Measurements from ENCODE around the gene SCYL3. TPM values are rescaled to one million over a fixed set of nuclear protein-coding genes. Genes with fewer than 3 reads are reported as not detected.

SCYL3 gene
- polyA plus RNA-seq, 3 donors = 16.6 to 18.9 (median 18.5) TPM

DNA sequence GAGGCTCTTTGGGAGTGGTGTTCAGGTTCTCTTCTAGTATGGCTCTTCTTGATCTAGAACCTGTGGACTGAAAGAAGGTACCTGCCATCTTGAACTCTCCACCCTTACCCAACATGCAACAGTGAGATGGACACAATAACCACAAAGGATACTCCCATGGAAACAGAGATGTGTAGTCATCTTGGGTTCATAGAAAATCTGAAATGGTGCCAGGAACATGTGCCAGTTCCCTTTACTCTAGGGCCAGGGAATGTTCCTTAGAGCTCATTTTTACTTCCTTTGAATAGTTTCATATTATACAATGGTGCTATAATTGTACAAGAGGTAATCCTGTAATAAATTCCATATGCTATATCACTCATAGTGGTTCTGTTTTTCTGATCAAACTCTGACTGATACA is 13.2 kb upstream of the SCYL3 start:
- DNase-seq (ENCODE audit: extremely low read depth in 1 of 11, low read depth in 9 of 11, low spot score in 4 of 11) = no peak

DNA sequence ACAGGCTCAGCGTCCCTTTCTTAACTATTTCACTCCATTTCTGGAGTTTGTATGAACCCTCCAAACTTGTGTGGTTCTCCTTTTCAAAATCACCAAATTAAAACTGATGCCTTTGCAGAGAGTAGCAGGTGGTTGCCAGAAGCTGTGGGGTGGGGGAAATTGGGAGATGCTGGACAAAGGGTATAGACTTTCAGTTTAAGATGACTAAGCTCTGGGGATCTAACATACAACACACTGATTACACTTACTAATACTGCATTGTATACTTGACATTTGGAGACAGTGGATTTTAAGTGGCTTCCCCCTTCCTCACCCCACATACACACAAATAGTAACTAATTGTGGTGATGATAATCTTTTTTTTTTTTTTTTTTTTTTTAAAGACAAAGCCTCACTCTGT is 11.1 kb upstream of the SCYL3 start:
- no peak for DNase-seq (ENCODE audit: extremely low read depth in 1 of 11, low read depth in 9 of 11, low spot score in 4 of 11)

DNA sequence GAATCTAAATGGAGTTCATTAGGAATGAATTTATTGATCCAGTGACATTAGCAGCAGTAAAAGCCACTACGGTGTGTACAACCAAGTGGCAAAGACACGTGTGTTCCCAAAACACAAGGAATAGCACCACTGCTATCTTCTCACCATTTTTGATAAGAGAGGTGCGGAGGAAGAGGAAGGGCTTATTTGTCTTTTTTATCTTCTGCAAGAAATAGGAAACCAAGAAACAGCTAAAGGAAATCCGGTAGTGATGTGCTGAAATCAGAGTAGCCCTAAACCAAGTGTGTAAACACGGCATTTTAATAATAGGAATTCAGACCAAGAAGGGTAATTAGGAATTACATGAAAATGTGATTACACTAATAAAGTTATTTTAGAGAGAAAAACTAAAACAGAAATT is 9.1 kb upstream of the SCYL3 start:
- no peak for DNase-seq (ENCODE audit: extremely low read depth in 1 of 11, low read depth in 9 of 11, low spot score in 4 of 11)

DNA sequence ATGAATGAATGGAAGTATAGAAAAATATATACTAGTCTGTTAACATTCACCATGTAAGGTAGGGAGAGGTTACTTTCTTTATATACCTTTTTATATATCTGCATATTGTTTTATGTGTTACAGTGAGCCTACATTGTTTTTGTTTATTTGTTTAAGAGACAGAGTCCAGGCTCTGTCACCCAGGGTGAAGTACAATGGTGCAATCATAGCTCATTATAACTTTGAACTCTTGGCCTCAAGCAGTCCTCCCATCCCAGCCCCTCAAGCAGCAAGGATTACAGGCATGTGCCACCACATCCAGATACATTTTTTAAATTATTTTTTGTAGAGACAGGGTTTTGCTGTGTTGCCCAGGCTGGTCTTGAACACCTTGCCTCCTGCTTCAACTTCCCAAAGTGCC is 7.4 kb upstream of the SCYL3 start:
- no peak for DNase-seq (ENCODE audit: extremely low read depth in 1 of 11, low read depth in 9 of 11, low spot score in 4 of 11)

DNA sequence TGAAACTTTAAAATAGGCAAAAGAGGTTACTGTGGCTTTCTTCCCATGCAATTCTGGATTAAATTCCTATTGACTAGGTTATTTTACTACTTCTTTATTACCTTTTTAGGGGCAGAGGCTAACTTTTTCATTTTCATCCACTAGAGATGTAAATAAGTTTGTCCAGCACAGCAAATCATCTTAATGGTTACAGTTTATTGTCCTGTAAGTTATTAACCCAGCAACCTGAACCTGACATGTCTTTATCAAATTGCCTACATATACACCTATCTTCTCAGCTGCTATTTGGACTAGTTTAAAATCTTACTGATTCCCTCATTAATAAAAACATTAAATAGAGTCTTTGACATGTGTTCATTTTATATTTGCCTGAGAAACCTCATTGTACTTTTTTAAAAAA is 6.9 kb upstream of the SCYL3 start:
- no peak for DNase-seq (ENCODE audit: extremely low read depth in 1 of 11, low read depth in 9 of 11, low spot score in 4 of 11)

DNA sequence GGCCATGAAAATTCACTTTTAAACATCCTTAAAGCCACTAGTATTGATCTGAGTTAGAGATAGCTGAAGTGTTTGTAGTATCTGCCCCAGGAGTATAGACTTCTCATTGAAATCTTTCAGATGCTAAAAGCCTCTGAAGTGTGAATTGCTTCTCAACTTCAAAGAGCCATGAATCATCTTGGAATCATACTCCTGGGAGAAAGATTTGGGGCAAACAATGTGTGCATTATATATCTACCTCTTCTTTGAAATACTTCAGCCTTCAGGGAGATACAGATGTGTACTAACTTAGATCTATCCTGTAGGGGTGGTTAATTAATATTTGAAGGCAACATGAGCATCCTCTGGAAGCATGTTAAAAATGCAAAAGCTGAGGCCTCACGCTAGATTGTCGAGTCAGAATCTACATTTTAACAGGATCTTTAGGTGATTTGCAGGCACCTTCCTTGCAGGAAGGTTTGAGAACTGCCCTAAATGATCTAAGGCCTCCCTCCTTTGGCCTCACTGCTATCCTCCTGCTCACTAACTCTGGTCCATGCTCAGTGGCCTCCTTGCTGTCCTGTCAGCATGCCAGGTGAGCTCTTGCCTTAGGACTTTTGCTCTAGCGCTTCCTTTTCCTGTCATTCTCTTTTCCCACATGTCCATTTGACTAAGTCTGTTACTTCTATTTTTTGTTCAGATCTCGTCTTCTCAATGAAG is 6.0 kb upstream of the SCYL3 start:
- DNase-seq (ENCODE audit: extremely low read depth in 1 of 11, low read depth in 9 of 11, low spot score in 4 of 11) = no peak

DNA sequence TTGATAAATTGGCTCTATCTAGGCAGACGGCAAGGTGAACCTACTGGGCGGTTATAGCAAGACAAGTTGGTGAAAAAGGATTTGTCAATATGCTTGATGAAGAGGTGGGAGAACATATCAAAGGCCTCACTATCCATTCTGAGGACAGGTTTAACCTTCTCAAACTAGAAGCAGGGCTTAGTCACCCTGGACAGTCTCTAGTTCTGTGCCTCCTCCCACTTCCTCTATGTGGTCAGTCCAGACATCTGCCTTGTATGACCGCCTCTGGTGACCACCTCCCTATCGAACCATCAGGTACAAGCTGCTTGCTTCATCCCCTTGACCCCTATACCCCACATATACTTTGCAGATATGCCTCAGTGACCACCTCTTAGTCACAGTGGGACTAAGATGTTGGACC is 2.3 kb upstream of the SCYL3 start:
- no peak for DNase-seq (ENCODE audit: extremely low read depth in 1 of 11, low read depth in 9 of 11, low spot score in 4 of 11)

DNA sequence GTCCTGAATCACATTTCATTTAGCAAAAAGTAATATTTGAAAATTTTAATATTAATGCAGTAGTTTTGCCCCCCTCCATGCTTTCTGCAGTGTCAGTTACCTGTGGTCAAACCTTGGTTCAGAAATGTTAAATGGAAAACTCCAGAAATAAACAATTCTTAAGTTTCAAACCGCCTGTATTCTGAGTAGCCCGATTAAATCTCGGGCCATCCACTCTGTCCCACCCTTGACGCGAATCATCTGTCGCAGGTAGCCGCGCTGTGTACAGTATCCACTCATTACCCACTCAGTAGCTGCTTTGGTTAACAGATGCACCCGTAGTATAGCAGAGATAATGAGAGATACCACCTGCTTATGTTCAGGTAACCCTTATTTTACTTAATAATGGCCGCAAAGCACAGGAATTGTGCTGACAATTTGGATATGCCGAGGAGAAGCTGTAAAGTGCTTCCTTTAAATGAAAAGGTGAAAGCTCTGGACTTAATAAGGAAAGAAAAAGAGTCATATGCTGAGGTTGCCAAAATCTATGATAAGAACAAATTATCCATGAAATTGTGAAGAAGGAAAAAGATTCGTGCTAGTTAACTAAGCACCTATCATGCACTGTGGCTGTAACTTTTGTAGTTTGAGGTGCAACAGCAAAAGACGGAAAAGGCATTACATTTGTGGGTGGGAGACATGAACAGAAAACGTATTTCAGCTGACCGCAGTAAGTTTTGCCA is 889 bp upstream of the SCYL3 start:
- peak in 5 of 11 donors; percentile 3 to 18 (median 8) for DNase-seq (ENCODE audit: extremely low read depth in 1 of 11, low read depth in 9 of 11, low spot score in 4 of 11)

DNA sequence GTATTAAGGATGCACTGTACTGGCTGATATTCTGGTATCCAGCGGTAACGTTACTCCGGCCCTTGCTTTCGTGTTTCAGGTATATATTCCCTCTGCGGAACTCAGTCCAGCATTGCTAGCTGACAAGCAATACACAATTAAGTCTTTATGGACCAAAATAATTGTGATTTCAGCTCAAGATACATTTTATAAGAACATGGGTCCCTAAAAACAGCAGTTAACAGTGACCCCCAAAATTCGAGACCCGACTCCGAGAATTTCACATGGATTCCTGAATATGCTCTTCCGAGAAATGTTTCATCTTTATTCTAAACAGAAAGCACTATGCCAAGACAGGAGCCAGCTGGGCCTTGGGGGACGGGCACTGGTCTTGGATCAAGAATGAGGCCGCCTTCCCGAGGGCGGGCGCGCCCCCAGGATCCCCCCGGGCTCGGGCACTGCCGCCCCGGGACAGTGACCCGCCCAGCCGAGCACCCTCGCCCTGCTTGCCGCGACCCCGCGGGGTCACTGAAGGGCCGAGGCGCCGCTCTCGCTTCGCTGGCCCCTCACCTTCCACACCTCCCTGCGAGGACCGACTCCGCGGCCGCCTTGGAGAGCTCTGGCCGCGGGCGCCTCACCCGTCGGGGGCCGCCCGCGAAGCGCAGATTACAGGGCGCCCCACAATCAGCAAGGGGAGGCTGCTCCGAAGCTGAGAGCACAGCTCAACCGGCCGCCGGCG is 610 bp downstream of the SCYL3 start:
- DNase-seq (ENCODE audit: extremely low read depth in 1 of 11, low read depth in 9 of 11, low spot score in 4 of 11) = peak in 6 of 11 donors; percentile 26 to 54 (median 44)

DNA sequence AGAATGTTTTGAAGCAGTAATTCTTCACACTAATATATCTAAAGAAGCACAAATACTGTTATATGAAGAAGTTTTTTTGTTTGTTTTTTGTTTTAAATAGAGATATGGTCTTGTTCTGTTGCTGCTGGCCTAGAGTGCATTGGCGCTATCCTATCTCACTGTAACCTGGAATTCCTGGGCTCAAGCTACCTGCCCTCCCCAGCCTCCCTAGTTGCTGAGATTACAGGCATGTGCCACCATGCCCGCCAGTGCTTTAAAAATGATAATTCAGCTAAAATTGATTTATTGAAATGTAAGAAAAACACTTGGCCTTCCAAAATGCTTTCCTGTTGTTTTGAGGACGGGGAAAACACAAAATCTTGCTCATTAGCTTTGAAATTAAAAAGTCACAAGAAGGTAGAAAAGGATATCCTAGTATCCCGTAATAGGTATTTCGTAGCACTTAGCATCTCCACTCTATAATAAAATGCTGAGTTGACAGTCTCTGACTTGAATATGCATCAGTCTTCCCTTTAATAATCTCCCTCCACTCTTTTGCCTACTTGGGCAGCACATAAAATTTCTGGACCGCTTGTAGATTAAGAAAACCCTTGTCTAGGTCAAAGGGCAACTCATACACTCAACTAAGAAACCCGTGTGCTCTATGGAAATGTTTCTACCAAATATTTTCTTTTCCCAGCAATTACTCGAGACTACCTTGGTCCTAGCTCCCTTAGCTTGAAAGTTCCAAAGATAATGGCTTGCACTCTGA is 1.3 kb downstream of the SCYL3 start:
- DNase-seq (ENCODE audit: extremely low read depth in 1 of 11, low read depth in 9 of 11, low spot score in 4 of 11) = no peak

DNA sequence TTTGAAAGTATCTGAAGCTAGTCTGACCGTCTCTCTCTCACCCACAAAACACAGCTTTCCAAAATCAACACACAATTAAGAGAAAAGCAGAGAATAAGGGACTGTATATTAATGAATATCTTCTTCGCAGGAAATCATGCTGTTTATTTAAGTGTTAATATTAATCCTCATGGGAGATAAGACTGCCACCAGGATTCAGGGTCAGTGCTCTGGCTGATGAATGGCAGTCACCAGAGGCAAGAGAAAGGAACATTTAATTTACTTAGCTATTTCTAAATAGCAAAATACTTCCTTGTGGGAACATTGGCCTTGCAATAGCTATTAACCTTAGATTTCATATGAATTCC is 2.2 kb downstream of the SCYL3 start:
- no peak for DNase-seq (ENCODE audit: extremely low read depth in 1 of 11, low read depth in 9 of 11, low spot score in 4 of 11)

DNA sequence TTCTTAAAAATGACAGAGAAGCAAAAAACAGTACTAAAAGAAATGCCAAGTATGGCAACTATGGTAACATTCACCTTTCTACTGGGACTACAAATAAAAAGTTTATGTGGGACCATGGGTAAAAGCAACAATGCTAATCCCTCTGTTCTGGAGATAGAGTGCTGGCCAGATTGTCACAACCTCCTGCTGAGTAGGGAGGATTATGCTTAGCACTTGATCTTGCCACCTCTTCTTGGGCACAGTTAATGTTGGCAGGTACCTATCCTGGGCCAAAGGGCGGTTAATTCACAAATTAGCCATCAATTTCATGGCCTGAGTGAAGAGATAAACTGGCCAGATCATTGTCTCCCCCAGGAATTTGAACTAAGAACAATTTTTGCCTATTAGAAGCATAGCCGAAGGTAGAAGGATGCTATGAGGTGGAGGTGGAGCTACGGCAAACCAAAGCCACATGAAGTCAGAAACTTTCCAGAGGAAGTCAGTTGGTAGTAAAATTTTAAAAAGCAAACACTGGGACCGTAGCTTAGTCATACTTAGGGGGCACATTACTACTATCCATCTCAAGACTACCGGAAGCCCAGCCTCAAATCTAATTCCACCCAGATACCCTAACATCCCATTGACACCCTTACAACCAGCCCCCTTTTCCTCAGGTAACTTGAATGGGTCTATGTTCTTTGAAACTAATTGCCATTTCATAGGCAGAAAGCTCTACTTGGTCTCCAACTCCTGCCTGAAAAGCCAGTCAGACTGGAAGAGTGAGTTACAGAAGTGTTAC is 2.7 kb downstream of the SCYL3 start:
- peak in 5 of 11 donors; percentile 17 to 67 (median 30) for DNase-seq (ENCODE audit: extremely low read depth in 1 of 11, low read depth in 9 of 11, low spot score in 4 of 11)

DNA sequence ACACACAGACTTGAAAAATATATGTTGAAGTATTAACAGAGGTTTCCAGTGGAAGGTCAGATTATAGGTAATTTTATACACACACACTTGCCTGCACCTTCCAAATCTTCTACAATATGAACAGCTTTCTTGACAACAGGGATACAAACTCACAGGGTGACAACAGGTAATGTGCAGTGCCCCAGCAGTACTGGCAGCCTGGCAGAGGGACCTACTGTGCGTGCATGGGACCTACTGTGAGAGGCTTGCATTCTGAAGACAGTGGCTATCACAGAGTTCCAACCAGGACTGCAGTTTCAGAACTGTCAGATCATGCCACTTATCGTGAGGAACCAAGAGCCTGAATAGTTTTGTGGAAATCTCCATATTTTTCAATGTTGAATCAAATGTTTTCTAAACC is 3.8 kb downstream of the SCYL3 start:
- DNase-seq (ENCODE audit: extremely low read depth in 1 of 11, low read depth in 9 of 11, low spot score in 4 of 11) = no peak

DNA sequence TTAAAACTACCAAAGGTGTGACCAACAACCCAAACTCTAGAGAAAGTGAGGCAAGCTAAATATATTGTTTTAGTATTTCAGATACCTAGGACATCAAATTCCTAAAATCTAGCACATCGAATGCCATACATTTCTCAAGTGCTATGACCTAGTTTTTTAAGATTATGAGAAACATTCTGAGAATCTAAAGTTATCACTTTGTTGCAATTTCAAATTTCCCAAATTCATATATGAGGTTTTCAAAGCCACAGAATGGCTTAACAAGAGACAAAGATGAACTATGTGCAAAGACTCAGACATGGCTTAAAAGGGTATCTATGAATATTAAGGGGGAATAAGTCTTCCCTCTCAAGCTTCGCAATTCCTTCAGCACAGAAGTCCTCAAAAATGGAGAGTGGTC is 6.8 kb downstream of the SCYL3 start:
- no peak for DNase-seq (ENCODE audit: extremely low read depth in 1 of 11, low read depth in 9 of 11, low spot score in 4 of 11)

DNA sequence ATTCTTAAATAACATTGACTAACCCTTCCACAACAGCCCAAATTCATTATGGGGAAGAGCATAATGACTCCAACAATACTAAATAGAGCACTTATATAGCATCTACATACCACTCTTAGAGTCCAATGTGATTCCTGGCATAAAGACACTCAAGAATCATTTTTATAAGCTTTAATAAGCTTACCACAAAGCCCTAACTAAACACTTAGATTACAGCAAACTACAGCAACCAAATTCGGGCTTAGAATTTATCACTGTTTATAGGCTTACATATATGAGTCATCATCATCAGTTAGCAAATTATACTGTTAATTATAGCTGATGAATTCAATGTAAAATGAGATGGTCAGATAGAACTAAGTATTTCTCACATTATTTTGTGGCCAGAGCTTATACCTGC is 7.3 kb downstream of the SCYL3 start:
- DNase-seq (ENCODE audit: extremely low read depth in 1 of 11, low read depth in 9 of 11, low spot score in 4 of 11) = no peak

DNA sequence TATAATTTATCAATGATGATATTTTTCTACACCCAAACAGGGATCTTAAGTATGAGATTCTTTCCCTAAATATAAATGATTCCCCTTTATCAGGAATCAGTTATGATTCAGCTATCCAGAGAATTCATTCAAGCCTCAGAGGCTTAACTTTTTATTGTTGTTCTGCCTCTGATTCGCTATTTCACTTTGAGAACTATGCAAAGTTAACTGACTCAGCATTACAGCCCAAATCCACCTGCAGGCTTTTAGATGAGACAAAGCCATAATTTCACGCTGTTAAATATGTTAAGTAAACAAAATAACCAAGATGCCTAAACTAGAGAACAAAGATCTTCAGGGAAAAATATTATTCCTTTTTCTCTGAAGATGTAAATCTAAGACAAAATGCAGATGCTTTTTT is 8.5 kb downstream of the SCYL3 start:
- DNase-seq (ENCODE audit: extremely low read depth in 1 of 11, low read depth in 9 of 11, low spot score in 4 of 11) = no peak

DNA sequence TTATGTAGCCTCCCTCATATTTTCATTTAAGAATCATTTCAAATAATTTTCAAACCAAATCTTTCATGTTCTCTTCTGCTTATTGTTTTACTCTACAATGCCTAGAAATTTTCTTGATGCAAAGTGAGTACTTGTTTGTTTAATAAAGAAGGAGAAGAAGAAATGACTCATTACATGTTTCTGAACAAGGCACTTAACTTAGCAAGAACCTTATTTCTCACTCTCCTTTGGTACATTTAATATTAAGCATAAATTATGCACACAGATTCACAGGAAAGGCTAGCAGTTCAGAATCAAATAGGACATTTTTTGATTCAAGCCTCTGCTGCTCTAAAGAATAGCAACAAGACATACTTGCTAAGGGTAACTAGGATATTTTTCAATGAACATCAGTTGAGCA is 9.1 kb downstream of the SCYL3 start:
- DNase-seq (ENCODE audit: extremely low read depth in 1 of 11, low read depth in 9 of 11, low spot score in 4 of 11) = no peak

DNA sequence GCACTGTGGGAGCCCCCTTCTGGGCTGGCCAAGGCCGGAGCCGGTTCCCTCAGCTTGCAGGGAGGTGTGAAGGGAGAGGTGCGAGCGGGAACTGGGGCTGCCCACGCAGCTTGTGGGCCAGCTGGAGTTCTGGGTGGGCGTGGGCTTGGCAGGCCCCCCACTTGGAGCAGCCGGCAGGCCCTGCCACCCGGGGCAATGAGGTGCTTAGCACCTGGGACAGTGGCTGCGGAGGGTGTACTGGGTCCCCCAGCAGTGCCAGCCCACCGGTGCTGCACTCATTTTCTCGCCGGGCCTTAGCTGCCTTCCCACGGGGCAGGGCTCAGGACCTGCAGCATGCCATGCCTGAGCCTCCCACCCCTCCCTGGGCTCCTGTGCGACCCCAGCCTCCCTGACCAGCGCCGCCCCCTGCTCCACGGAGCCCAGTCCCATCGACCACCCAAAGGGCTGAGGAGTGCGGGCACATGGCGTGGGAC is 11.6 kb downstream of the SCYL3 start:
- DNase-seq (ENCODE audit: extremely low read depth in 1 of 11, low read depth in 9 of 11, low spot score in 4 of 11) = no peak
